Inferior parietal cortex (tissue), 1 donor: ENCODE measurements around the gene RSU1.
"Not testable (repeated sequence)": the region's sequence is repeated elsewhere in the genome, so short reads cannot be mapped to it uniquely, and the experiment has no call there.

Experiments
- DNase-seq: peaks from one replicate; pipeline ENCODE4 v3.0.0-alpha.2; 2016; ENCODE audit errors: extremely low spot score

RSU1 gene

DNA sequence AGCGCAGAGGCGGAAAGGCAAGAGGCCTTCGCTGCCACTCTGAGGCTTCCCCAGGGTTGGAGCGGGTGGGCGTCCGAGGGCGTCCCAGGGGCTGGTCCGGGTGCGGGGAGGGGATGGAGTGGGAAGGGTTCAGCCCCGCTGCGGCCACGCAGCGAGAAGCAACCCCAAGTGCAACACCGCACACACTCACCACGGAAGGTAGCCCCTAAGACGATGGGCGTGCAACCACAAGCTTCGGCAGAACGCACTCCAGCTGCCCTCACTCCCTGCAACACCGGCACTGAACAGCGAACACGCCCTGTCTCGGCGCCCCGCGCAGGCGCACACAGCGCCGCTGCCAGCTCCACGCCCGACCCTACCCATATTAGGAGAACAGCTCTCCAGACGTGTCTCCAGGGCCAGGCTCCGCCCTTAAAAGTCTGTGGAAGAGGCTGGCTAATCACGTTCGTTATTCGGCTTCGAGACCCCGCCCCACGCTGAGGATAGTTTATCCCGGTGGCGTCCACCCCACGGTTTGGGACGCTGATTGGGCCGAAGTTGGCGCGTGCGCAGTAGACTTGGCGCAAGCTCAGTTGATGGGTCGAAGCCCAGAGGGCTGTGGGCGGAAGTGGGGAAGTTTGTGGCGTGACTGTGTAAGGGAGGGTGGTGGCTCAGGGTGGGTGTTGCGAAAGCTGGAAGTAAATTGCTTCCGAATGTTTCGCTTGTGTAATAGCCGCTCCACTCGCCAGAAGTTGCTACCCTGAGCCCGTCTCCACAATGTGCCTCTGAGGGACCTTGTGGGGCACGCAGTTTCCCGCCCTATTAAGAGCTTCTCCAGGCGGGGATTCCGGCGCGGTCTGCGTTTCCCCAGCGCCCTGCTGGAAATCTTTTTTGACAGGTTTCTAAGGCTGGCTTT is at the start of gene RSU1:
Gene RSU1, minus strand, starts transcription at position 300 of the 895 bp plus-strand sequence. CDS start 343 bp downstream, outside the sequence.
- DNase-seq = peak; percentile 100

GRCh38 chr10:16866541-16867275 is 49.5 kb upstream of the RSU1 start:
- DNase-seq = no peak

DNA sequence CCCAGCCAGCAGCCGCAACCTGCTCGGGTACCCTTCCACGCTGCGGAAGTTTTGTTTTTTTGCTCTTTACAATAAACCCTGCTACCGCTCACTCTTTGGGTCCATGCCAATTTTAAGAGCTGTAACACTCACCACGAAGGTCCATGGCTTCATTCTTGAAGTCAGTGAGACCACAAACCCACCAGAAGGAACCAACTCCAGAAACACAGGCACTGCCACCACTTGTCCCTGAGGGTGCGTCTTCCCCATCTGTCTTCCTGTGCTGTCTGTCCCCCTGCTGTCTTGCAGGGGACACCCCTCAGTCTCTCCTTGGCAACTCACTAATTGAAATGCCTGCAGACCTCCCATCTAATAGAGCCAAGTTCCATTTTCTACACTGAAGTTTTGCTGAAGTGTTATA is 48.5 kb upstream of the RSU1 start:
- no peak for DNase-seq

DNA sequence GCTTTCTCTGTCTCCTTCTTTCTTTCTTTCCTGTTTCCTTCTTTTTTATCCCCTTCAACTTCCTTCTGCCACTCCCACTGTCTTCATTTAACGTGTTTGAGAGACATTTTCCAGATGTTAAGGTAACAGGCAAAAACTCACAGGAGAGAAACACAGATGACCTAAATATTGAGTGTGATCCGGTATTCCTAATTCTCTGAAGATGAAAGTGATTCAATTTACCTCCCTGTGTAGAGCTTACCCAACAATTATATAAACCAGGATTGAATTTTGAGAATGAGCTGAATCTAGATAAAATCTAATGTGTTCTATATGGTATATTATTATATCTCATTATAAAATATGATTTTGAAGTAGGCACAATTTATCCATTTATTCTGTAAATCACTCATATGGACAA is 46.5 kb upstream of the RSU1 start:
- no peak for DNase-seq

DNA sequence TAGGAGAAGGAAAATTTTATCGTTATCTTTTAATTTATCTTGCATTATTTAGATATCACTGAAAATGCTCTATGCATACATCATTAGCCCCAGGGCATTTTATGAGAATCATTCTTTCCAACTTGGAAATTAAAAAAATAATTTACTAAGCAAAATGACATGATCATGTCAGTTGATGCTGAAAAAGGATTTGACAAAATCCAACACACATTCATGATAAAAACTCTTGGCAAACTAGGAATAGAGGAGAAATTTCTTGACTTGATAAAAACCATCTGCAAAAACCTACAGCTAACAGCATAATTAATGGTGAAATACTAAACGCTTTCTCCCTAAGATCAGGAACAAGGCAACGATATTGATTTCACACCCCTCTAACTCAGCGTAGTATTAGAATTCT is 40.2 kb upstream of the RSU1 start:
- DNase-seq = no peak

DNA sequence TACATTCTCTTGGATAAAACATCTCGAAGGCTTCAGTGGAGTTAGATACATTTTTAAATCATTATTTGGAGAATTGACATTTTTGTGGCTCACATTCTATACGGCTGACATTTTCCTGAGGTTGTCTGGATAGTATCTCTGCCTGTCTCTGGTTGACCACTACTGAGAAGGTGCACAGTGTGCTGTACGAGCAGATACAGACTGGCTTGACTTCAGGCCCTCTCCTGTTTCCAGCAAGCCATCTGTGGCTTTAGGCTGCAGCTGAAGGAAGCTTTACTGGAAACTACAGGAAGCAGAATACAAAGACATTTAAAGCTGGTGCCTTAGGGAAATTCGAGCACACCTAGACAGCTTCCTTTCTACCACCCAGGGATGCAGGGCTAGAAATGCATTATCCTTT is 39.3 kb upstream of the RSU1 start:
- DNase-seq = no peak

GRCh38 chr10:16856092-16856491 is 38.9 kb upstream of the RSU1 start:
- no peak for DNase-seq

- no peak for DNase-seq
Observed at GRCh38 chr10:16854623-16855022, 37.4 kb upstream of the RSU1 start.

DNA sequence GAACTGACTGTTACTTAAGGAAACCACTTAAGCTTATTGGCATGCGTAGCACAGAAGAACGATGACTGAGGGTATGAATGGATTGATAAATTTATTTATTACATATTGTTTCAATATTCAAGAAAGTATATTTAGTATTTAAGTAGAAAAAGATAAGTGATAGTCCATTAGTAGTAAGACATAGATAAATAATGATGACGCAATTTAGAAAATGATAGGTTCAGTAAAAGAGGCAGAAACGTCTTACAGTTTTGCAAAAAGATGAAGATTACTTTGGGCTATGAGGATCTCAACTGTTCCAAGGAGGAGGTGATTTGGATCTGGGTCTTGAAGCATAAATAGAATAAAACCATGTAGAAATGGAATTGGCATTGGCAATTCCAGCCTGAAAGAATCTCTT is 36.6 kb upstream of the RSU1 start:
- no peak for DNase-seq

DNA sequence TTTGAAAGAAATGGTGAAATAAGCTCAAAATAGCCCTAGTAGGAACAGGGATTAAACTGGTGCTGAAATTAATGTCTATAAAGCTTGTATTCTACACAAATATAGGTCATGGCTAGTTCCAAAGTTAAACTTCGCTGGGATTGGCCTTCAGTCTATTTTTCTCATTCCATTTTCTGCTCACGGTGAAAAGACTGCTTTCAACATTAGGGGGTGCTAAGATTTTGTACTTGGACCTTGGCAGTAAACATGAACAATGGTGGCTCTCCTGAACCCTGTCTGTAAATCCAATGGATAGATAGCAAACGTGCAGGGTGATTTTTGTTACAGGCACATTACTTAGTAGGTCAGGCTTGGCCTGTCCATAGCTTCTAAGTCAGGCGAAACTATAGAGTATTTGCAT is 36.0 kb upstream of the RSU1 start:
- DNase-seq = no peak

DNA sequence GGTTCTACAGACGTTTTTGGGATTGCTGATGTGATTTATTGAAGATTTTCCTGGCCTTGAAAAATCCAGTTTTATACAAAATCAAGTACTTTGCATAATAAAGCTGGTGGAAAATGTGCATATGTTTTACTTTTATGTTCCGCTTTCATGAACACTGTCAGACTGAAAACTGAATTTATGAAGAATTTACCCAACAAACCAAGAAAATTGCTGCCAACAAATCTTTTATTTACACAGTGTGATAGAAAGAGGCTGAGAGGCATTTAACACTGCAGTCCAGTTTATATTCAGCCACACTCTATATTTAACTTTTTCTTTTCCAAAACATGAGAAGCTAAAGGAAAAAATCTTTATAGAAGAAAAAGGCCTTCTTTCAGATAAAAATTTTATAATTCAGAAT is 35.4 kb upstream of the RSU1 start:
- DNase-seq = no peak

DNA sequence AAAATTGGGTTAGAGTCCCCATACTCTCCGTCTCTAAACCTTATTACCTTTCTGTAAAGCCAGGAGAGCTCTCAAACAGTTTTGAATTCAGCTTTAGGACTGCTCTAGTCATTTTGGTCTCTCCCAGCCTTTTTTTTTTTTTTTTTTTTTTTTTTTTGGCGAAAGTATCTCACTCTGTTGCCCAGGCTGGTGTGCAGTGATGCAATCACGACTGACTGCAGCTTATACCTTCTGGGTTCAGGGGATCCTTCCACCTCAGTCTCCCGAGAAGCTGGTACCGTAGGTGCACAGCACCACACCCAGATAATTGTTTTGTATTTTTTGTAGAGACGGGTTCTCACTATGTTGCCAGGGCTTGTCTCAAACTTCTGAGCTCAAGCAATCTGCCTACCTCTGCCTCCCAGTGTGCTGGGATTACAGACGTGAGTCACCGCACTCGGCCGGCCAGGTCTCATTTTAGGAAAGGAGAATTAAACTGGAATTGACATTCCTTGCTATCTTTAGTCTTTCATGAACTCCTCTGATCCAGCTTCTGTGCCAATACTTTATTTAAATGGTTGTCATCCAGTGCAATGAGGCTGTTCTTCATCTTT is 31.4 kb upstream of the RSU1 start:
- no peak for DNase-seq

DNA sequence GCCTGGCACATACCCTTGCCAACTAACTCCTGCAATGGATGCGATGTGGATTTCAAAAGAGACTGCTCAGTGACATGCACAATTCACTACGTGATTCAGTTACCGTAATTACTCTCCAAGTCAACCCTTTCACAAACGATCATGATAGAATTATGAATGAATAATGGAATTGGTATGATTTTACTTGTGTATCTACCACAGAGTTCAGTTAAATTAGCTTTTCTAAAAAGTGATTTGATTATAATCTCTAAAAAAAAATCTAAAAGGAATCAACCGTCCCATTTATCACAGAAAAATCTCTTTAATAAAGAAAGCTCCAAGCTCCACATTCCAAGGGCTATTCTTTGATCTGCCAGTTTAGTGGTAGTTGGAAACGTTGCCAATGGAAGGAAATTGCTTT is 30.4 kb upstream of the RSU1 start:
- DNase-seq = no peak

DNA sequence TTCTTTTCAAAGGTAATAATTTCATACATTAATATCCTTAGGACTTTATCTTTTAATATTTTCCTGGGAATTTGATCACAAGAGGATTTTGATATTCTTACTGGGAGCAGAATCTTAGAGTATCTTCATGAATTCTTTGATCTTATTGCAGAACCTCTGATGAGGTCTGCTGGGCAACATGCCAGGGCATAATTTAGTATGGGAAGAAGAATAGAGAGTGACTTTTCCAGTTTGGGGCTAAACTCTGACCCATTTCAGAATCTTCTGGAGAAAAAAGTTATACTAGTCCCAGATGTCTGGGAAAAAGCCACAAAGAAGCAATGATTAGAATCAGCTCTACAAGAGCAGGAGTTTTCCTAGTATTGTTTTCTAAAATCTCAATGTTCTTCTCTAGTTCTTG is 28.0 kb upstream of the RSU1 start:
- DNase-seq = no peak

- peak; percentile 96 for DNase-seq
Observed at GRCh38 chr10:16843252-16843870, 26.1 kb upstream of the RSU1 start.

- DNase-seq = no peak
Observed at GRCh38 chr10:16835228-16835627, 18.0 kb upstream of the RSU1 start.

DNA sequence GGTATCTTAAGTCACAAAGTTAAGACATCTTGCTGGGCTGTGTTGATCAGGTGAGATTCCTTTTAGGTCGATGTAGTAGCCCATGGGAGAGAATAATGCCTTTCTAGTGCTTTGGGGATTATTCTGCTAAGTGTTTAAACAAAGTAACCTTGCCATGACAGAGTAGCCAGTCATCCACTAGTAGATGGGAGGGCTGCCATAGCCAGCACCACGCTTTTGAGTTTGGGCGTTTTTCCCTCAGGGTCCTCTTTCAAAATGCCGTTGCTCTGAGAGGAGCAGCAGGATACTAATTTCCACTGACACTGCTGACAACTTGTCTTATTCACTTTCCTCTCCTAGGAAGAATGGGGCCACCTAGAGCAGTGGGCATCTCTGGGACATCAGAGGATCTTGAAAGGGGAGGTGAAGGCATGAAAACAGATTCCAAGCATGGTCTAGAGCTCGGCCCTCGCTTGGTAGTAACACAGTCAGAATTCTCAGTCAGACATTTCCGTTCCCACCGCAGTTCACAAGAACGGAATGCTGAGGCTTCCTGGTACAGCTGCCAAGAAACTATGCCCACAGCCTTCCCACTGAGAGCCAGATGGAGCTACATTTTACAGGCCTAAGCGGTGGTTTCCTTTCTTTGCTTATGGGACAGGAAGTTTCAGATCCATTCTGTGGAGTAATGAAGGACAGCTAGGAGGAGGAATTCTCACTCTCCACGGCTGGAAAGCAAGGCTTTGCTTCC is 15.3 kb upstream of the RSU1 start:
- DNase-seq = no peak

DNA sequence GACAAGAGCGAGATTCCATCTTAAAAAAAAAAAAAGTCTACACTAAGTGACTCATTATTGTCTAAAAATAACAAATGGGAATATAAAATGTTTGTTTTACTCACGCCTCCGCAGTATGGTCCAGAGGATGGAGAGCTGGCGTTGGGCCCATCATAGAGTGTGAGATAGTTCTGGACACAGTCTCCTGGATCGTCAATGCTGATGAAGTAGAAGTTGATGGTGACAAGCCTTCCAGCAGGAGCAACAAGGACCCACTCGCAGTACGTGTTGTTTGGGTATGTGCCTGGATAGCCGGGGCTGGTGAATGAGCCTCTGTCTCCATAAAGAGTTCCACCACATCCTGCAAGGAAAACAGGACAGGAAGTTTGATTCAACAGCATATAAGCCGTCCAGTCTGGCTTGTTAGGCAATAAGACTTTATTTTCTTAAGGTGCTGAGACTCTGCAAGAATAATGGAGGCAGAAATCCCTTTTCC is 11.5 kb upstream of the RSU1 start:
- DNase-seq = no peak

- DNase-seq = peak; percentile 90
Observed at GRCh38 chr10:16828114-16828568, 10.9 kb upstream of the RSU1 start.

GRCh38 chr10:16827474-16827873 is 10.2 kb upstream of the RSU1 start:
- DNase-seq = not testable (repeated sequence)

- no peak for DNase-seq
Observed at GRCh38 chr10:16822726-16823360, 5.6 kb upstream of the RSU1 start.
